Activated naive CD4-positive, alpha-beta T cell treated with anti-CD3 and anti-CD28 coated beads for 36 hours (primary cell): ENCODE measurements around the gene MTARC1. TPM values are rescaled to one million over a fixed set of nuclear protein-coding genes. Genes with fewer than 3 reads are reported as not detected.

Experiments used
- CTCF ChIA-PET: fragments of 350-600 bp; sonication (Branson Sonifier 250); formaldehyde crosslinking; loops from one replicate; lab custom pipeline; 2021; ENCODE audit warnings: antibody characterized with exemption; lab: Charles Lee
- DNase-seq: peaks from one replicate; pipeline ENCODE4 v3.0.0-alpha.2; 2020
- H3K27ac Mint-ChIP-seq: one replicate; pipeline ENCODE4 v1.8.0; 2021; ENCODE audit warnings: mild to moderate bottlenecking, mixed read lengths
- H3K27me3 Mint-ChIP-seq: one replicate; pipeline ENCODE4 v1.8.0; 2021; ENCODE audit warnings: low read depth, mixed read lengths
- H3K36me3 Mint-ChIP-seq: one replicate; pipeline ENCODE4 v1.8.0; 2021; ENCODE audit warnings: low read depth, mixed read lengths
- H3K4me1 Mint-ChIP-seq: one replicate; pipeline ENCODE4 v1.8.0; 2021; ENCODE audit warnings: low read depth, mixed read lengths
- H3K4me3 Mint-ChIP-seq: one replicate; pipeline ENCODE4 v1.8.0; 2021; ENCODE audit warnings: mild to moderate bottlenecking, moderate library complexity, mixed read lengths
- H3K9me3 Mint-ChIP-seq: one replicate; pipeline ENCODE4 v1.8.0; 2021; ENCODE audit warnings: mixed read lengths
- intact Hi-C: fragments of 100-400 bp; cut with micrococcal nuclease; formaldehyde crosslinking; loops from one replicate; pipeline ENCODE4 v1.15.1; 2023
- total RNA-seq, 2 experiments: library from RNA; stranded (reverse); gene quantifications; one replicate each; pipeline ENCODE4 v1.2.3, GENCODE V29; 2021

Gene MTARC1
- total RNA-seq, 2 experiments from 2014 or later = not detected

DNA sequence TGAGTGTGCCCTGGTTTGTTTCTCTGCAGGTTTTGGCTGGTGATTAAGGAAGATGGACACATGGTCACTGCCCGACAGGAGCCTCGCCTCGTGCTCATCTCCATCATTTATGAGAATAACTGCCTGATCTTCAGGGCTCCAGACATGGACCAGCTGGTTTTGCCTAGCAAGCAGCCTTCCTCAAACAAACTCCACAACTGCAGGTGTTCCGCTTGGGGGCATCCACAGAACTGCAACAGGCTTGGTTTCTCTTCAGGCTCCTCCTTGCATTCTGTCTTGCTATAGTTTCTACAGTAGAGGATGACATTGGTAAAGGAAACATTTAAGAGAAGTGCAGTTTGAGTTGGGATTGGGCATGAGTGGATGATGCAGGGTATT is 31.8 kb upstream of the MTARC1 start:
- no peak for DNase-seq
- Mint-ChIP-seq H3K4me3 (no peak overlapping the region), H3K4me1 (no peaks in the 10 kb centered on the region), H3K27ac (no peak overlapping the region), H3K27me3 (peaks cover 37% of the 10 kb centered on the region), H3K36me3 (no peaks in the 10 kb centered on the region), H3K9me3 (no peaks in the 10 kb centered on the region)
- intact Hi-C loops = no loop called here
- CTCF ChIA-PET = interaction anchor here (0.7 kb wide), 1 partner anchor 411 kb away, joined by 3 read pairs; no protein-coding TSS in a partner anchor

DNA sequence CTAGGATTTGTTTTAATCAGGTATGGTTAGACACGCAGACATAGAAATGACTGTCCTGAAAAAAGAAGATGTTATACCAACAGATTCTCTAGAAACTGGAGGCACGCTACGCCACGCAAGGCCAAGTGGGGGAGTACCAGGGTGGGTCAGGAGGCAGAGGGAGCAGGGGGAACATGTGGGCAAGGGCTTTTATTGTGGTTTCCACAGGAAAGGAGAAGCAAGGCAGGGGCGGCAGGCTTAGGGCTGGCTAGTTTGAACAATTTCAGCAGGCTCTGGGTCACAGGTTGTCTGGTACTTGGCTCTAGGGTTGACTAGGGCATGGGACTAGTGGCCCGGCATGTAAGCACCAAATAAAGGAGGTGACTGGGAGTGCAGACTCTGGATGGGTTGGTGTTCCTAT is 31.4 kb upstream of the MTARC1 start:
- intact Hi-C loops = no loop called here
- Mint-ChIP-seq H3K27me3 (peaks cover 33% of the 10 kb centered on the region), H3K9me3 (no peaks in the 10 kb centered on the region), H3K36me3 (no peaks in the 10 kb centered on the region), H3K4me3 (no peak overlapping the region), H3K4me1 (no peaks in the 10 kb centered on the region), H3K27ac (no peak overlapping the region)
- CTCF ChIA-PET = interaction anchor here (0.9 kb wide), 1 partner anchor 22 kb away, joined by 3 read pairs; no protein-coding TSS in a partner anchor
- no peak for DNase-seq

DNA sequence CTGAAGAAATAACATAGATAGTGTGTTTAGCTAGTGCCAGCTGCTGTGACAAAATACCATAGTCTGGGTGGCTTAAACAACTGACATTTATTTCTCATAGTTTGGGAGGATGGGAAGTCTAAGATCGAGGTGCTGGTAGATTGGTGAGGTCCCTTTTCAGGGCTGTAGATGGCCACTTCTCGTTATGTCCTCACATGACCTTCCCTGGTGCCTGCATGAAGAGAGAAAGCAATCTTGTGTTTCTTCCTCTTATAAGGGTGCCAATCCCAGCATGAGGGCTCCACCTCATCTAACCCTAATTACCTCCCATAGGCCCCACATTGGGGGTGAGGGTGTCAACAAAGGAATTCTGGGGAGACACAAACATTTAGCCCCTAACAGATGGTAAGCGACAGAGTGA is 29.3 kb upstream of the MTARC1 start:
- Mint-ChIP-seq H3K27ac (no peak overlapping the region), H3K36me3 (no peaks in the 10 kb centered on the region), H3K4me1 (no peaks in the 10 kb centered on the region), H3K27me3 (peaks cover 15% of the 10 kb centered on the region), H3K9me3 (no peaks in the 10 kb centered on the region), H3K4me3 (no peak overlapping the region)
- CTCF ChIA-PET = interaction anchor here (0.8 to 1.0 kb wide), 3 partner anchors 24 to 461 kb away, joined by 3 to 4 read pairs (median 3); no protein-coding TSS in a partner anchor
- DNase-seq = no peak
- intact Hi-C loops = no loop called here

DNA sequence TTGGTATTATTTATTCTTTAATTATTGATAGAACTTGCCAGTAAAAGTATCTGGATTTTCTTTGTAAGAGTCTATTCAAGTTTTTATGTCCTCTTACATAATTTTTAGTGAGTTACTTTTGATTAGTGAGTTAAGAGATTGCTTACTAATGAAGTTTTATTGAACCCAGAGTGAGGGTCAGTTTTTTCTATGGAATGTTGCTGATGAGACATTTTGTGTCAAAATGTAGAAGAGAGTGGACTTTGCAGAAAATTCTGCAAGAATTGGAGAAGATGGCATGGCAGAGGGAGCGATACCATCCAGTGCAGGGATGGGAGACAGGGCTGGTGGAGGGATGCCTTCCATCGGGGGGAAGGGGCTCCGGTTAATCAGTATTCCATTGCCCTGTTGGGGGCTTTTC is 27.6 kb upstream of the MTARC1 start:
- DNase-seq = no peak
- Mint-ChIP-seq H3K4me1 (no peaks in the 10 kb centered on the region), H3K27ac (no peak overlapping the region), H3K9me3 (no peaks in the 10 kb centered on the region), H3K27me3 (peaks cover 9% of the 10 kb centered on the region), H3K36me3 (no peaks in the 10 kb centered on the region), H3K4me3 (no peak overlapping the region)
- intact Hi-C loops = no loop called here
- CTCF ChIA-PET = interaction anchor here (1.8 kb wide), 1 partner anchor 26 kb away, joined by 4 read pairs; no protein-coding TSS in a partner anchor

DNA sequence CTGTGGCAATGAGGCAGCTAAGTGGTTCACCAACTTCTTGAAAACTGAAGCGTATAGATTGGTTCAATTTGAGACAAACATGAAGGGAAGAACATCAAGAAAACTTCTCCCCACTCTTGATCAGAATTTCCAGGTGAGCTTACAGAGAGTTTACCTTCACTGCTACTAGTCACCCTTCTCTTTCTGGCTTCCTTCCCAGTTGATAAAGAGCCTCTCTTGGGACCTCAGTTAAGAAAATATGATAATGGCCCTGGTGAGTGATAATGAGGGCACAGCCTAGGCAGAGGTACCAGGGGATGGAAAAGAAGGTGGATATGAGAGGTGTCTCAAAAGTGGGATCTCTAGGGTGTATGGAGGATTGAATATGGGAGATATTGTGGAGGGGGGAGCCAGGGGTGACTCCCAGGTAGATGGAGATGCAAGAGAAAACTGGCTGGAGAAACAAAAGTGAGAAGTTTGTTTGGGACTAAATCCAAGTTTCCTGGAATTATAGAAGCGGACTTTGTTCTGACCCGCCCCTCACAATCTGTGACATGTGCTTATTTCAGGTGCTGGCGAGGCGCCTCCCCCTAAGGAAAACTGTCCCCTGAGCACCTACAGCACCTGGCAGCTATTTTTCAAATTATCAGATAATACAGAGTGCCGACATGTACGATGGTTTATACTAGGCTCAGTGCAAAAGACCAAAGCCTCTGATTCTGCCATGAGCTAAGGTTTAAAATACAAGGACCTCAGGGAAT is 24.9 kb upstream of the MTARC1 start:
- Mint-ChIP-seq H3K4me1 (no peaks in the 10 kb centered on the region), H3K27ac (no peak overlapping the region), H3K9me3 (no peaks in the 10 kb centered on the region), H3K27me3 (peaks cover 9% of the 10 kb centered on the region), H3K36me3 (no peaks in the 10 kb centered on the region), H3K4me3 (no peak overlapping the region)
- CTCF ChIA-PET = interaction anchor here (1.0 to 1.4 kb wide), 2 partner anchors 42 to 48 kb away, joined by 3 read pairs; no protein-coding TSS in a partner anchor
- intact Hi-C loops = no loop called here
- no peak for DNase-seq

DNA sequence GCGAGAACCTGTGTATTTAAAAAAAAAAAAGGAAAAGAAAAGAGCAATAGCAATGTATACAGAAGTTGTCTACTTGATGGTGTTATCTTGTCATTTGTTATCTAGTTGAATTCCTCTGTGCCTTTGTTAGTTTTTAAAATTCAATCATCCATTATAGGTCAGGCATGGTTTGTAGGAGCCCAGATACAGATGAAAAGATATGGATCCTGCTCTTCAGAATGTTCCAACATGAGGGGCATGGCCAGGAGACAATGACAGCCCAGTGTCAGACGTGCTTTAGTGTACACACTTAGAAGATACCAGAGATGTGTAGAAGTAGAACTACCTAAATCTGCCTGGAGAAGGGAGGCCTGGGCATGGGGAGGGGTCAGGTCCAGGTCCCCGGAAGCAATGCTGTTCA is 22.0 kb upstream of the MTARC1 start:
- intact Hi-C loops = no loop called here
- no peak for DNase-seq
- CTCF ChIA-PET = no interaction called here
- no peaks in the 10 kb centered on the region for H3K36me3 Mint-ChIP-seq
- no peaks in the 10 kb centered on the region for H3K27me3 Mint-ChIP-seq
- no peak overlapping the region for H3K4me3 Mint-ChIP-seq
- H3K4me1 Mint-ChIP-seq = no peaks in the 10 kb centered on the region
- no peak overlapping the region for H3K27ac Mint-ChIP-seq
- H3K9me3 Mint-ChIP-seq = no peaks in the 10 kb centered on the region

DNA sequence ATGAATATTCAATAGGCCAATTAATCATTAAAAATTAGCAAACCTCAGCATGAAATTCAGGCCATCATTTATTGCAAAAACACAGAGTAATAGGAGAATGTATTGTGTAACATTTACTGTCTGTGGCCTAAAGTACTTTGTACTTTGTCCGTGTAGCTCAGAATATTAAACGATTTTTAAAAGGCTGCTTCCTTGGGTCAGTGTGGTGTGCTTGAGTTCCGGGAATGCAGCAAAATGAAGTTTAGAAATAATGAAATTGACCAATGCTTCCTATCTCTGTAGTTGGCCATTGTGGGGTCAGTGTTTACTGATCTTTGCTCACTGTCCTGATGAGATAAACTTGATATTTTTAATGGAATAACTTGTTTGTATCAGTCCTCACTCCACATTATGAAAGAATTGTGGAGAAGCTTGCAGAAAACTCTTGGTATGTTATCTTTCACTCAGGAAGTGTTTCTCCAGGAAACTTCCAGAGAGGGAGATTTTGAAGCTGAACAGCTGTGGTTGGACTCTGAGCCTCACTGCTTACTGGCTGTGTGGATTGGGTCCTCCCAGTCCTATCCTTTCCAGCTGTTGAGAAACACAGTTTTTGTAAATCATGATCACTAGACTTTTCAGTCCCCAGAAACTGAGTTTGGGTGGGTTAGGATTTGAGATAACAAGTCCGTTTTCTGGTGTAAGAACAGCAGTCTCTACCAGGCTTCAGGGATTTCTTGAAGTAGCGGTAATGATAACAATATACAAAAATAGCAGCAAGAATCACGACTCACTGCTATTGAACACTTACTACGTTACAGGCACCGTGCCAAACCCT is 19.2 kb upstream of the MTARC1 start:
- H3K27ac Mint-ChIP-seq = no peak overlapping the region
- intact Hi-C loops = no loop called here
- H3K36me3 Mint-ChIP-seq = no peaks in the 10 kb centered on the region
- no peak for DNase-seq
- no peaks in the 10 kb centered on the region for H3K9me3 Mint-ChIP-seq
- H3K27me3 Mint-ChIP-seq = peaks cover 3% of the 10 kb centered on the region
- H3K4me1 Mint-ChIP-seq = no peaks in the 10 kb centered on the region
- CTCF ChIA-PET = no interaction called here
- no peak overlapping the region for H3K4me3 Mint-ChIP-seq

DNA sequence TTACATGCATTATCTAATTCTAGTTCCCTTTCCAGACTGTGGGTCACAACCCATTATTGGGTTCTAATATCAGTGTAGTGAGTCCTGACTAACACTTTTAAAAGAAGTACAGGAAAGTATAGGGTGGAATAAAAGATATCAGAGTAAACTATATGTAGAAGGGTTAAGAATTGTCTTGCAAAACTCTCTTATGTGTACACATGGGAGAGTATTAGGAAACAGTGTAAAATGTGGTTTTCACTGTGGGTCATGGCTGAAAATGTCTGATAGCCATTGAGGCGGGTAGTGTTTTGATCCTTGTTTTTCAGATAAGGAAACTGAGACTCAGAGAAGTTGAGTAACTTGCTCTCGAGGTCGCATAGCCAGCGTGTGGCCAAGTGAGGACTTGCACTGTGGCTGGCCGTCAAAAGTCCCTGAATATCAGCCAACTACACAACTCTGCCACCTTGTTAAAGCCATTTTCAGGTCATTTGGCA is 18.5 kb upstream of the MTARC1 start:
- H3K4me1 Mint-ChIP-seq = no peaks in the 10 kb centered on the region
- no peaks in the 10 kb centered on the region for H3K9me3 Mint-ChIP-seq
- no peak for DNase-seq
- intact Hi-C loops = no loop called here
- peaks cover 5% of the 10 kb centered on the region for H3K27me3 Mint-ChIP-seq
- no peaks in the 10 kb centered on the region for H3K36me3 Mint-ChIP-seq
- no peak overlapping the region for H3K27ac Mint-ChIP-seq
- H3K4me3 Mint-ChIP-seq = no peak overlapping the region
- CTCF ChIA-PET = no interaction called here

DNA sequence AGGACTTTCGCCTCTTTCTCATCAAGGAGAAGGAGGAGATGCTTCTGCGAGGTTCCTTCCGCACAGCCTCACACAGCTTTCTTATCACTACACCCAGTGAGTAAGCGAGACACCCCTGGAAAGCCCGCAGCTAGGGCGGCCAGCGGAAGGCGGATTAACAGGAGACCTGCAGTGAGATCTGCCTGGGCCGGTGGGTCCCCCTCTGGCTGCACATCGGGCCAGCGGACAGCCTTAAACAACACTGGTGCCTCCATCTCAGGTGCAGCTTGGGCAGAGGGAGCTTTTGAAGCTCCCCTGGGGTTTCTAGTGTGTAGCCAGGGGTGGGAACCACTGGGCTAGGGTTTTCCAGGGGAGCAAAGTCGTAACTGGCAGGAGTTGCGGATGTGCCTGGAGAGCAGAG is 17.5 kb upstream of the MTARC1 start:
- DNase-seq = no peak
- peaks cover 6% of the 10 kb centered on the region for H3K27me3 Mint-ChIP-seq
- intact Hi-C loops = no loop called here
- H3K27ac Mint-ChIP-seq = no peak overlapping the region
- no peaks in the 10 kb centered on the region for H3K4me1 Mint-ChIP-seq
- no peaks in the 10 kb centered on the region for H3K36me3 Mint-ChIP-seq
- no peaks in the 10 kb centered on the region for H3K9me3 Mint-ChIP-seq
- H3K4me3 Mint-ChIP-seq = no peak overlapping the region
- CTCF ChIA-PET = no interaction called here

DNA sequence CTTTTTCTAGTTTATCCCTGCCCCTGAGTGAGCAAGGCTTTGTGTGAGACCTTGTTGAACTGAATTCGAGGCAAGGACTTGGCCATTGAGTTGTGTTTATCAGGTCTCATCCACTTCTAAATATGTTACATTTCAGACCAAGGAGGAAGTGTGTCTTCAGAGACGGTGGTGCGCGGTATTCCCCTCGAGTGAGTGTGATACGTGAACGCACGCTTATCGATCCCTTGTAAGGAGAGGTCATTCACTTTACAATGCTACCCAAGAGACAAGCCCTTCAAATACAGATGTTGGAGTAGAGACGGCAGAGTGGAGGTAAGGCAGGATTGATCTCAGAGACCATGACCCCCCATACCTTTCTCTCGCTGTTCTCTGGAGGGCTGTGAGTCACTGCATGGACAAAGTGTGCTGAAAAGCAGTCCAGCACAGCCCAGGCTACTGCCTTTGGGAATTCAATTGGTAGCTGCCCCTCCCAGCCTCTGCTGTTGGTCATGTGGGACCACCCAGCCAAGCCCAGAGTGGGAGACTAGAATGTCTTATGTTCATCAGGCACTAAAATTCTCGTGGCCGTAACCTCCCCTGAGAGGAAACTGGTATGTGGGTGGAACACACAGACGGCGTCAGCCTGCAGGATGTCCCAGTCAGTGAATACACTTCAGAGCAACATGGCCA is 16.3 kb upstream of the MTARC1 start:
- no peak for DNase-seq
- peaks cover 8% of the 10 kb centered on the region for H3K27me3 Mint-ChIP-seq
- no peaks in the 10 kb centered on the region for H3K36me3 Mint-ChIP-seq
- no peaks in the 10 kb centered on the region for H3K4me1 Mint-ChIP-seq
- no peak overlapping the region for H3K27ac Mint-ChIP-seq
- CTCF ChIA-PET = interaction anchor here (0.9 to 1.3 kb wide), 2 partner anchors 39 to 41 kb away, joined by 5 read pairs; no protein-coding TSS in a partner anchor
- intact Hi-C loops = no loop called here
- no peak overlapping the region for H3K4me3 Mint-ChIP-seq
- H3K9me3 Mint-ChIP-seq = no peaks in the 10 kb centered on the region

DNA sequence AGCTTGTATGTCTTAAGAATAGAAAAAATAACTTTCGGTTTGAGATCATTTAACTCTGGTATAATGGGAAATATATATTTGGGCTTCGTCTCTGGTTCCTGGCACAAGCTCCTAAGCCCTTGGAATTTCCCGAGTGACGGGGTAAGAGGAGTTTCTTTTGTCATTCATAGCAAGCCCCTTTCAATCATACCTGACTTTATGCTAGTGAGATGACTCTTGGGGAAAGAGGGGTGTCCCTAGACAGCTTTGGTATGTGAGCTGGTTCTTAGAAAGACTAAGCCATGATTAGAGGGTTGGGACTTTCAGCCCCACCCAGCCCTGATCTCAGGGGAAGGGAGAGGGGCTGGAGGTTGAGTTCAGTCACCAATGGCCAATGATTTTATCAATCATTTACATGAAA is 13.9 kb upstream of the MTARC1 start:
- peaks cover 17% of the 10 kb centered on the region for H3K27me3 Mint-ChIP-seq
- no peaks in the 10 kb centered on the region for H3K9me3 Mint-ChIP-seq
- no peaks in the 10 kb centered on the region for H3K36me3 Mint-ChIP-seq
- no peak for DNase-seq
- intact Hi-C loops = no loop called here
- no peaks in the 10 kb centered on the region for H3K4me1 Mint-ChIP-seq
- CTCF ChIA-PET = interaction anchor here (0.7 kb wide), 1 partner anchor 30 kb away, joined by 4 read pairs; no protein-coding TSS in a partner anchor
- no peak overlapping the region for H3K4me3 Mint-ChIP-seq
- no peak overlapping the region for H3K27ac Mint-ChIP-seq
